Measurements from ENCODE around the gene ABCF1.

DNA sequence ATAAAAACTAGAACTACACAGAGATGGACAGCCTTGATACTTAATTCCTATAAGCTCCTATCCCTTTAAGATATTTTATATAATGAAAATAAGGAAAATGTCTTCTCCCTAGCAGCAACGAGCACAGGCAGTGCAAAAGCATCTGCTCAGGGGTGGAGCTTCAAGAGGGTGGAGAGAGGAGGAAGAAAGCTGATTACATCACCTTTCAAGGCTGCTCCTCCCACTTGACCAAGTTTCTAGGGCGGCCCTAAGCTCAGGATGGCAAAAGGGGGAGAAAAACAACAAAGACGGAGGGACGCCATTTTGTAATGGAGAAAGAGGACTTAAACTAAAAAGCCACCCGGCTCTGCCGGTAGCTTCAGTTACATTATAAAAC lies 43.6 kb downstream of the ABCF1 start:
- TF ChIP-seq CTCF (IDR thresholded peaks at IDR 0.05; ENCODE audit: low read depth, low read length, missing input control) (no peak), RAD21 (IDR thresholded peaks at IDR 0.05) (peak in 1 of 2 donors; percentile 30), EGR1 (IDR thresholded peaks at IDR 0.05; ENCODE audit: low read depth in 2 of 2) (peak in 1 of 2 donors; percentile 27), SP1 (IDR thresholded peaks at IDR 0.05) (peak; percentile 28), GABPA (IDR thresholded peaks at IDR 0.05 in 1 of 2, conservative IDR thresholded peaks at IDR 0.05 in 1 of 2) (peak in 1 of 2 donors; percentile 69), TAF1 (conservative IDR thresholded peaks at IDR 0.05) (peak; percentile 96)
- TF ChIP-seq, protein P1, sequence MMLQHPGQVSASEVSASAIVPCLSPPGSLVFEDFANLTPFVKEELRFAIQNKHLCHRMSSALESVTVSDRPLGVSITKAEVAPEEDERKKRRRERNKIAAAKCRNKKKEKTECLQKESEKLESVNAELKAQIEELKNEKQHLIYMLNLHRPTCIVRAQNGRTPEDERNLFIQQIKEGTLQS (IDR thresholded peaks at IDR 0.05), result peak; percentile 86

Measured in liver (tissue), 3 donors.